ENCODE data around the gene TEX10.

DNA sequence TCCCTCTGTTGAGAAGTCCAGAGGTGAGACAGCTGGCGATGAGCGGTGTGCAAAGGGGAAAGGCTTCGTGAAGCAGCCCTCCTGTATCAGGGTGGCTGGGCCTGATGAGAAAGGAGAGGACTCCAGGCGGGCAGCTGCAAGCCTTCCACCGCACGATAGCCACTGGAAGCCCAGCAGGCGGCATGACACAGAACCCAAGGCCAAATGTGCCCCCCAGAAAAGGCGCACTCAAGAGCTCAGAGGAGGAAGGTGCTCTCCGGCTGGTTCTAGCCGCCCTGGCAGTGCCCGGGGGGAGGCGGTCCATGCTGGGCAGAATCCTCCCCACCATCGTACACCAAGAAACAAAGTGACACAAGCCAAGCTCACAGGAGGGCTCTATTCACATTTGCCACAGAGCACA lies 60.3 kb downstream of the TEX10 start:
- TF ChIP-seq CSDC2 (CRISPR knock-in tag; IDR thresholded peaks at IDR 0.05) (no peak), TCF4 (CRISPR knock-in tag; IDR thresholded peaks at IDR 0.05; ENCODE audit: borderline replicate concordance) (no peak), RARB (CRISPR knock-in tag; IDR thresholded peaks at IDR 0.05) (no peak)
